Gastroesophageal sphincter (tissue), 3 donors: Measurements from ENCODE around the gene IFFO2.

Source experiments
- EP300 ChIP-seq: sonication (generic); formaldehyde crosslinking; IDR thresholded peaks from one replicate; pipeline ENCODE4 v1.6.1; 2017; ENCODE audit warnings: antibody characterized with exemption, mild to moderate bottlenecking
- POLR2A ChIP-seq, 2 donors: fragments of 450-650 bp; IDR thresholded peaks; one replicate each; pipeline ENCODE4 v1.6.1; 2017; ENCODE audit warnings: antibody characterized with exemption in 2 of 2, mild to moderate bottlenecking in 2 of 2, moderate library complexity in 1 of 2
- TF ChIP-seq, protein P1 (sequence below), 4 experiments: fragments of 200-600 bp in 2 of 4; fragments of 450-650 bp in 2 of 4; sonication (generic) in 1 of 4; IDR thresholded peaks; one replicate each; pipeline ENCODE4 v1.5.1; 2017 to 2019; ENCODE audit warnings: antibody characterized with exemption in 4 of 4, mild to moderate bottlenecking in 2 of 4, moderate library complexity in 2 of 4

DNA sequence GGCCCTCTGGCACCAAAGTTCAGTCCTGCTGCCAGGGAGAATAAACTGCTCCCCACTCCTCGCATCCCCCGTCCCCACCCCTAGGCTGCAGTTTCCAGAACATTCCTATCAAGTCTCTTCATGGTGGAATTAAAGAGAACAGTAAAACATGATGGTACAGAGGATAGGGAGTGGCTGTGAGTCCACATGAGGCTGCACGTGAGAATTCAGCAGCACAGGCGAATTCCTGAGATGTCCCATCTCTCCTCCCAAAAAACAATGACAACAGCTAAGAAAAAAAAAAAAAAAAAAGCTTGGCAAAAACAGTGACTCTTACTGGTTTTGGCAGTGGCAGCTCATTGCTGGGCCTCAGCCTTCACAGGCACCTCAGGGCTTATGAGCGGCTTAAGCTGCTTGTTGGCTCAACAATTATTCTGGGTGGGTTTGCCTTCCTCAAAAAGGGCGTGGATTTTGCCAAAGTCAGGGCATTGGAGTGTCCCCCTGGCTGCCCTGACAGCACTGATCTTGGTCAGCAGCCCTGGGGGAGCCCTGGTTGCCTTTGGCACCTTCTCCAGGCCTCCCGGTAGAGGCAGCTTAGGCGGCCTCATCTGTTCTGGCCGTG is 5.7 kb upstream of the IFFO2 start:
- TF ChIP-seq POLR2A (IDR thresholded peaks at IDR 0.05): no peak
- TF ChIP-seq, protein P1, sequence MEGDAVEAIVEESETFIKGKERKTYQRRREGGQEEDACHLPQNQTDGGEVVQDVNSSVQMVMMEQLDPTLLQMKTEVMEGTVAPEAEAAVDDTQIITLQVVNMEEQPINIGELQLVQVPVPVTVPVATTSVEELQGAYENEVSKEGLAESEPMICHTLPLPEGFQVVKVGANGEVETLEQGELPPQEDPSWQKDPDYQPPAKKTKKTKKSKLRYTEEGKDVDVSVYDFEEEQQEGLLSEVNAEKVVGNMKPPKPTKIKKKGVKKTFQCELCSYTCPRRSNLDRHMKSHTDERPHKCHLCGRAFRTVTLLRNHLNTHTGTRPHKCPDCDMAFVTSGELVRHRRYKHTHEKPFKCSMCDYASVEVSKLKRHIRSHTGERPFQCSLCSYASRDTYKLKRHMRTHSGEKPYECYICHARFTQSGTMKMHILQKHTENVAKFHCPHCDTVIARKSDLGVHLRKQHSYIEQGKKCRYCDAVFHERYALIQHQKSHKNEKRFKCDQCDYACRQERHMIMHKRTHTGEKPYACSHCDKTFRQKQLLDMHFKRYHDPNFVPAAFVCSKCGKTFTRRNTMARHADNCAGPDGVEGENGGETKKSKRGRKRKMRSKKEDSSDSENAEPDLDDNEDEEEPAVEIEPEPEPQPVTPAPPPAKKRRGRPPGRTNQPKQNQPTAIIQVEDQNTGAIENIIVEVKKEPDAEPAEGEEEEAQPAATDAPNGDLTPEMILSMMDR (IDR thresholded peaks at IDR 0.05): no peak
- TF ChIP-seq EP300: no peak
